Measurements from ENCODE around the gene MTMR10.

MTMR10 gene

GRCh38 chr15:31013863-31014607 lies 22.6 kb upstream of the MTMR10 start:
- no peak for DNase-seq (ENCODE audit: extremely low read depth in 1 of 2, low read depth in 1 of 2)

- DNase-seq (ENCODE audit: extremely low read depth in 1 of 2, low read depth in 1 of 2): no peak
These were observed 21.0 kb upstream of the MTMR10 start for GRCh38 chr15:31012455-31012854.

GRCh38 chr15:31010036-31010435 lies 18.6 kb upstream of the MTMR10 start:
- no peak for DNase-seq (ENCODE audit: extremely low read depth in 1 of 2, low read depth in 1 of 2)

- DNase-seq (ENCODE audit: extremely low read depth in 1 of 2, low read depth in 1 of 2): no peak
These were observed 14.2 kb upstream of the MTMR10 start for GRCh38 chr15:31005660-31006059.

GRCh38 chr15:31004220-31004733 lies 12.8 kb upstream of the MTMR10 start:
- no peak for DNase-seq (ENCODE audit: extremely low read depth in 1 of 2, low read depth in 1 of 2)

- DNase-seq (ENCODE audit: extremely low read depth in 1 of 2, low read depth in 1 of 2): no peak
These were observed 10.3 kb upstream of the MTMR10 start for GRCh38 chr15:31001702-31002101.

- no peak for DNase-seq (ENCODE audit: extremely low read depth in 1 of 2, low read depth in 1 of 2)
These were observed 8.3 kb upstream of the MTMR10 start for GRCh38 chr15:30999729-31000128.

- DNase-seq (ENCODE audit: extremely low read depth in 1 of 2, low read depth in 1 of 2): no peak
These were observed 5.8 kb upstream of the MTMR10 start for GRCh38 chr15:30997270-30997669.

GRCh38 chr15:30992249-30992864 lies 929 bp upstream of the MTMR10 start:
- no peak for DNase-seq (ENCODE audit: extremely low read depth in 1 of 2, low read depth in 1 of 2)

- DNase-seq (ENCODE audit: extremely low read depth in 1 of 2, low read depth in 1 of 2): no peak
These were observed 778 bp downstream of the MTMR10 start for GRCh38 chr15:30990446-30991254.

GRCh38 chr15:30990036-30990435 lies 1.4 kb downstream of the MTMR10 start:
- no peak for DNase-seq (ENCODE audit: extremely low read depth in 1 of 2, low read depth in 1 of 2)

GRCh38 chr15:30985081-30985531 lies 6.3 kb downstream of the MTMR10 start:
- DNase-seq (ENCODE audit: extremely low read depth in 1 of 2, low read depth in 1 of 2): no peak

GRCh38 chr15:30984542-30984941 lies 6.9 kb downstream of the MTMR10 start:
- no peak for DNase-seq (ENCODE audit: extremely low read depth in 1 of 2, low read depth in 1 of 2)

- DNase-seq (ENCODE audit: extremely low read depth in 1 of 2, low read depth in 1 of 2): no peak
These were observed 7.3 kb downstream of the MTMR10 start for GRCh38 chr15:30984118-30984517.

- DNase-seq (ENCODE audit: extremely low read depth in 1 of 2, low read depth in 1 of 2): no peak
These were observed 12.0 kb downstream of the MTMR10 start for GRCh38 chr15:30979457-30979856.

- DNase-seq (ENCODE audit: extremely low read depth in 1 of 2, low read depth in 1 of 2): no peak
These were observed 13.1 kb downstream of the MTMR10 start for GRCh38 chr15:30978328-30978727.

GRCh38 chr15:30974112-30974511 lies 17.3 kb downstream of the MTMR10 start:
- DNase-seq (ENCODE audit: extremely low read depth in 1 of 2, low read depth in 1 of 2): no peak

- DNase-seq (ENCODE audit: extremely low read depth in 1 of 2, low read depth in 1 of 2): no peak
These were observed 18.0 kb downstream of the MTMR10 start for GRCh38 chr15:30973379-30973778.

GRCh38 chr15:30969724-30970123 lies 21.7 kb downstream of the MTMR10 start:
- DNase-seq (ENCODE audit: extremely low read depth in 1 of 2, low read depth in 1 of 2): no peak

GRCh38 chr15:30963681-30964080 lies 27.7 kb downstream of the MTMR10 start:
- no peak for DNase-seq (ENCODE audit: extremely low read depth in 1 of 2, low read depth in 1 of 2)

- no peak for DNase-seq (ENCODE audit: extremely low read depth in 1 of 2, low read depth in 1 of 2)
These were observed 28.8 kb downstream of the MTMR10 start for GRCh38 chr15:30962659-30963058.

All from stimulated activated CD8-positive, alpha-beta memory T cell treated with anti-CD3 and anti-CD28 coated beads, Interleukin-7, amount 100 ng/mL, for 48 hours (primary cell).